SW 1271 (cell line): Measurements from ENCODE around the gene KIF3C.
A peak's percentile ranks its signal among the peaks of the same experiment; 100 is the strongest.
"Not testable (repeated sequence)": the region's sequence is repeated elsewhere in the genome, so short reads cannot be mapped to it uniquely, and the experiment has no call there.

Experiments
- DNase-seq, 2 experiments: peaks; one replicate each; lab custom pipeline; 2025; lab: John Stamatoyannopoulos, UW

The KIF3C gene

DNA sequence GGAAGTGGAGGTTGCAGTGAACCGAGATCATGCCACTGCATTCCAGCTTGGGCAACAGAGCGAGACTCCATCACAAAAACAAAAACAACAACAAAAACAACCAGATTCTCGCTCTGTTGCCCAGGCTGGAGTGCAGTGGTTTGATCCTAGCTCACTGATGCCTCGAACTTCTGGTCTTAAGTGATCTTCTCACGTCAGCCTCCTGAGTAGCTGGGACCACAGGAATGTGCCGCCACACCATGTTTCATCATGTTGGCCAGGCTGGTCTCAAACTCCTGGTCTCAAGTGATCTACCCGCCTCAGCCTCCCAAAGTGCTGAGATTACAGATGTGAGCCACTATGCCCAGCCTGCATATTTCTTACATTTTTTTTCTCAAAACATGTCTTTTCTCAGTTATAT, 64.9 kb downstream of the KIF3C start:
- DNase-seq: not testable (repeated sequence)

GRCh38 chr2:25915944-25916772, 66.1 kb downstream of the KIF3C start:
- not testable (repeated sequence) for DNase-seq

DNA sequence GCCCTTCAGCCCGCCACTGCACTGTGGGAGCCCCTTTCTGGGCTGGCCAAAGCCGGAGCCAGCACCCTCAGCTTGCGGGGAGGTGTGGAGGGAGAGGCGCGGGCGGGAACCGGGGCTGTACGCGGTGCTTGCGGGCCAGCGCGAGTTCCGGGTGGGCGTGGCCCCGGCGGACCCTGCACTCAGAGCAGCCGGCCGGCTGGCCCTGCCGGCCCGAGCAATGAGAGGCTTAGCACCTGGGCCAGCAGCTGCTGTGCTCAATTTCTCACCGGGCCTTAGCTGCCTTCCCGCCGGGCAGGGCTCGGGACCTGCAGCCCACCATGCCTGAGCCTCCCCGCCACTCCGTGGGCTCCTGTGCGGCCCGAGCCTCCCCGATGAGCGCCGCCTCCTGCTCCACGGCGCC, 66.9 kb downstream of the KIF3C start:
- not testable (repeated sequence) for DNase-seq

DNA sequence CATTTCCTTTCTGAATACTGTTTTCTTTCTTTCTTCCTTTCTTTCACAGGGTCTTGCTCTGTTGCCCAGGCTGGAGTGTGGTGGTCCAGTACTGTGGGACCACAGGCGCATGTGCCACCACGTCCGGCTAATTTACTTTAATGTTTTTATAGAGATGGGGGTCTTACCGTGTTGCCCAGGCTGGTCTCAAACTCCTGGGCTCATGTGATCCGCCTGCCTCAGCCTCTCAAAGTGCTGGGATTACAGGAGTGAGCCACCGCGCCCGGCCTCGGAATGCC, 68.7 kb downstream of the KIF3C start:
- DNase-seq: not testable (repeated sequence)

GRCh38 chr2:25912851-25913695, 69.2 kb downstream of the KIF3C start:
- no peak for DNase-seq

DNA sequence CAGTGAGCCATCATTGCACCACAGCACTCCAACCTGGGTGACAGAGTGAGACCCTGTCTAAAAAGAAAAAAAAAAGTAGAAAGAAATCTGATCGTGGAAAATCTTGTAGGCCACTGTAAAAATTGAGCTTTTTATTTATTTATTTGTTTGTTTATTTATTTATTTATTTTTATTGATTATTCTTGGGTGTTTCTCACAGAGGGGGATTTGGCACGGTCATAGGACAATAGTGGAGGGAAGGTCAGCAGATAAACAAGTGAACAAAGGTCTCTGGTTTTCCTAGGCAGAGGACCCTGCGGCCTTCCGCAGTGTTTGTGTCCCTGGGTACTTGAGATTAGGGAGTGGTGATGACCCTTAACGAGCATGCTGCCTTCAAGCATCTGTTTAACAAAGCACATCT, 72.7 kb downstream of the KIF3C start:
- not testable (repeated sequence) for DNase-seq

DNA sequence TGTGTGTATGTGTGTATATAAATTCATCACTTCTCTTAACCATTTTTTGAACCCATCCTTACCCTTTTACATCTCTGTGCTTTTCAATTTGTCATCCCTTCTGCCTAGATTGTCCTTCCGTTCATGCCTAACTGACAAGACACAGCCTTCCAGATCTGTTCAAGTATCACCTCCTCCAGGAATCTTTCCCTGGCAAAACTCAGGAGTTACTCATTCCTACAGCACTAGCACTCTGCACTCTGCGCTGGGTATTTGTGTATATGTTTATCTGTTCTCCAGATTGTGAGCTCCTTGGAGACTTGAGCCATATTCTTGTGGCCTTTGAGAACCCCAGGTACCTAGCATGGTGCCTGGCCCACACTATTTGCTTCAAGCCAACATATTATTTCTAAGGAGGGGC, 77.2 kb downstream of the KIF3C start:
- no peak for DNase-seq

DNA sequence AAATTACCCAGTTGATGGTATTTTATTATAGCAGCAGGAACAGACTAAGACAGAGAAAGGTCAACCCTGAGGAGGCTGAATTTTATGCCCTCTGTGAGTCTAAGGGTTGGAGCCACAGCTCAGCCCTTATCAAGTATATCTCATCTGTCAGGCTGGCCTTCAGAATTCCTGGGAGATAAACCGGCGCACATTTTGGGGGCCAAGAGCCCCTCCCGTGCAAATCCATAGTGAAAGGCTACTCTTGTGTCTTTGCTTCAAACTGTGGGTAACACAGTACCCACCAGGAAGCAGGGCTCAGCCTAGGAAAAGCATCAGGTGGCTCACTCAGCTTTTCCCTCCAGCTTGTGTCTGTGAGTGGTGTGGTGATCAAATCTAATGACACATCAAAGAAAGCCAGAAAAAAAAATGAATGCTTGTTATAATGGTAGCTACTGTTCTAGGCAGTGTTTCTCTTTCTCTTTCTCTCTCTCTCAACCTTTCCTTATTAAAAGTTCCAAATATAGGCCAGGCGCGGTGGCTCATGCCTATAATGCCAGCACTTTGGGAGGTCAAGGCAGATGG, 79.0 kb downstream of the KIF3C start:
- no peak for DNase-seq

- no peak for DNase-seq
These were observed 82.8 kb downstream of the KIF3C start for GRCh38 chr2:25899404-25899970.

- DNase-seq: no peak
These were observed 84.8 kb downstream of the KIF3C start for GRCh38 chr2:25897506-25897905.

GRCh38 chr2:25896308-25896707, 86.0 kb downstream of the KIF3C start:
- not testable (repeated sequence) for DNase-seq

- no peak for DNase-seq
These were observed 86.7 kb downstream of the KIF3C start for GRCh38 chr2:25895610-25896009.

- no peak for DNase-seq
These were observed 87.3 kb downstream of the KIF3C start for GRCh38 chr2:25895018-25895417.

DNA sequence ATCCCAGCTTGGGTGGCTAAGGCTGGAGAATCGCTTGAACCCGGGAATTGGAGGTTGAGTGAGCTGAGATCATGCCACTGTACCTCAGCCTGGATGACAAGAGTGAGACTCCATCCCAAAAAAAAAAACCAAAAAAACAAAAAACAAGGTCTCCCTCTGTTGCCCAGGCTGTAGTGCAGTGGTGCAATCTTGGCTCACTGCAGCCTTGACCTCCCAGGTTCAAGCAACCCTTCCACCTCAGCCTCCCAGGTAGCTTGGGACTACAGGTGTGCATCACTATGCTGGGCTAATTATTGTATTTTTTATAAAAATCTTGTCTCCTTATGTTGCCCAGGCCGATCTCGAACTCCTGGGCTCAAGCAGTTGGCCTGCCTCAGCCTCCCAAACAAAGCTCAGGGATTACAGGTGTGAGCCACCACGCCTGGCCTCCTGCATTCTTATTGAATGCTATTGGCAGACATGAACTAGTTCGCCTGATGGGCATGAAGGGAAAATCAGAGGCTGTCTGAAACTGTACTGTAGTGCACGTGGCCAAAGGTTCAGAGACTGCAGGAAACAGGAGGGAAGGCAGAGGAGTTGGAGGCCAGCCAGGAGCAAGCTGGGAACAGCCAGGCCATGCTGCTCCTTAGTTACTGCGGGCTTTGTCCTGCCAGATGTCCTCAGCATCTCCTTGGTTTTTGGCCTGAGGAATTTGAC, 88.0 kb downstream of the KIF3C start:
- no peak for DNase-seq

- no peak for DNase-seq
These were observed 90.6 kb downstream of the KIF3C start for GRCh38 chr2:25891672-25892071.

DNA sequence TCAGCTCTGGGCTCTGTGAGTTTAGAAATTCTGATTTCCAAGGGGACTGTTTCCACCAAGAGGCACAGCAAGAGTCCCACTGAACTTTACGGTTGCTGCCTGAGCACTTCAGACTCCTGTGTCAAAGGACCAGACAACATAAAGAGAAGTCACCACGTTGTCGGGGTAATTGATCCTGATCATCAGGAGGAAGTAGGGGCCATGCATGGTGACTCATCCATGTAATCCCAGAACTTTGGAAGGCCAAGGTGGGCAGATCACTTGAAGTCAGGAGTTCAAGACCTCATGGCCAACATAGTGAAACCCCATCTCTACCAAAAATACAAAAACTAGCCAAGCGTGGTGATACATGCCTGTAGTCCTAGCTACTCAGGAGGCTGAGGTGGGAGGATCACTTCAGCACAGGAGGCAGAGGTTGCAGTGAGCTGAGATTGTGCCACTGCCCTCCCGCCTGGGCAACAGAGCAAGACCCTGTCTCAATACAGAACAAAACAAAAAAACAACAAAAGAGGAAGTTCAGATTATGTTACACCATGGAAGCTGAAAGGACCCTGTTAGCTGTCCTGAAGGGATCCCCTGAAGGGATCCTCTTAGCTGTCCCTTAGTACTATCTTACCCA, 94.6 kb downstream of the KIF3C start:
- no peak for DNase-seq

DNA sequence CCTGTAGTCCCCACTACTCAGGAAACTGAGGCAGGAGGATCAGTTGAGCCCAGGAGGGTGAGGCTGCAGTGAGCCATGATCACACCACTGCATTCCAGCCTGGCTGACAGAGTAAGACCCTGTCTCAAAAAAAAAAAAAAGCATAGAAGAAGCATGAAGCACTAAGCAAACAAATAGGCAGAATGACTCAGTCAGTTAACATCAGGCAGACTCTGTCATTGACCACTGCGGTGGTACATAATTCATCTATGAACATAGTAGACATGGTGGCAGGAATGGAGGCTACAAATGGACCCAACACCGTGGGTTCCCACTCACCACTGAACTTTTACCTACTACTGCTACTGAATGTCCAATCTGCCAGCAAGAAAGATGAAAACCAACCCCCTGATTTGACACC, 96.4 kb downstream of the KIF3C start:
- no peak for DNase-seq

GRCh38 chr2:25881764-25882163, 100.5 kb downstream of the KIF3C start:
- no peak for DNase-seq

DNA sequence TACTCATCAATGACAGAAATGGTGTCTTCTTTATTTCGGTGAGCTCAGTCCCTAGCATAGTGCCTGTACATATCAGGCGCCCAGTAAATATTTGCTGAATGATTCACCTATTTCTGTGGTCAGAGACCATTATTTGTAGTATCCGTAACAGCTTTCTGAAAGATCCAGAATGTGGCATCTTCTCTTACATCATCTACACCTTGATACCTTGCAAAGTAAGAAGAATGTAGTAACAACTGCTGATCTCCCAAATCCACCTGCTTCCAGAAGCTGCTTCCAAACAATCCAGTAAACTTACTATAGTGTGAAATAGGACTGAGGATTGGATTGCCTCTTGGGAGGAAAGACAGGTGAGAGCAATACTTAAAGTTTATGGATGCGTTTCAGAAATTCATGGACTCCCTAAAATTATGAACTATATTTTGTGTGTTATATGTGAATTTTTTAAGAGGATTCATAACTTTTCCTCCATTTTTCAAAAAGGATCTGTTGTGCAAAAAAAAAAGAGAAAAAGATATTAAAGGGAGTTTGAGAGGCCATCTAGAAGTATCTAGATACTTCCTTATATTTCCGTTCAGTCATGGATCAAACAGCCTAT, 103.1 kb downstream of the KIF3C start:
- peak in 1 of 2 experiments; percentile 37 for DNase-seq

GRCh38 chr2:25878361-25879132, 103.8 kb downstream of the KIF3C start, which contains the start of gene ASXL2:
ASXL2 (minus strand) TSS chr2:25878487; CDS start chr2:25878222, 265 bp downstream.
- peak; percentile 97 to 99 for DNase-seq
